ENCODE measurements around the gene GOT1.

GRCh38 chr10:99460070-99460469 lies 29.6 kb upstream of the GOT1 start:
- no peak for TF ChIP-seq SMAD5 (IDR thresholded peaks at IDR 0.05; ENCODE audit: low read depth)
- no peak for TF ChIP-seq EZH2 (IDR thresholded peaks at IDR 0.05; ENCODE audit: borderline replicate concordance, control insufficient read depth, low read depth, low read length)
- TF ChIP-seq ZBTB33 (IDR thresholded peaks at IDR 0.05), result no peak
- TF ChIP-seq NFYB (IDR thresholded peaks at IDR 0.05; ENCODE audit: insufficient read depth, low read depth, low read length), result no peak
- TF ChIP-seq SUZ12 (IDR thresholded peaks at IDR 0.05; ENCODE audit: unreplicated experiment), result no peak

Data from GM12878 (cell line).